DMS153 (cell line): Measurements from ENCODE around the gene GFPT2.
"Not testable (repeated sequence)": the region's sequence is repeated elsewhere in the genome, so short reads cannot be mapped to it uniquely, and the experiment has no call there.

Source experiments
- DNase-seq: peaks from one replicate; lab custom pipeline; 2025; lab: John Stamatoyannopoulos, UW

The GFPT2 gene

DNA sequence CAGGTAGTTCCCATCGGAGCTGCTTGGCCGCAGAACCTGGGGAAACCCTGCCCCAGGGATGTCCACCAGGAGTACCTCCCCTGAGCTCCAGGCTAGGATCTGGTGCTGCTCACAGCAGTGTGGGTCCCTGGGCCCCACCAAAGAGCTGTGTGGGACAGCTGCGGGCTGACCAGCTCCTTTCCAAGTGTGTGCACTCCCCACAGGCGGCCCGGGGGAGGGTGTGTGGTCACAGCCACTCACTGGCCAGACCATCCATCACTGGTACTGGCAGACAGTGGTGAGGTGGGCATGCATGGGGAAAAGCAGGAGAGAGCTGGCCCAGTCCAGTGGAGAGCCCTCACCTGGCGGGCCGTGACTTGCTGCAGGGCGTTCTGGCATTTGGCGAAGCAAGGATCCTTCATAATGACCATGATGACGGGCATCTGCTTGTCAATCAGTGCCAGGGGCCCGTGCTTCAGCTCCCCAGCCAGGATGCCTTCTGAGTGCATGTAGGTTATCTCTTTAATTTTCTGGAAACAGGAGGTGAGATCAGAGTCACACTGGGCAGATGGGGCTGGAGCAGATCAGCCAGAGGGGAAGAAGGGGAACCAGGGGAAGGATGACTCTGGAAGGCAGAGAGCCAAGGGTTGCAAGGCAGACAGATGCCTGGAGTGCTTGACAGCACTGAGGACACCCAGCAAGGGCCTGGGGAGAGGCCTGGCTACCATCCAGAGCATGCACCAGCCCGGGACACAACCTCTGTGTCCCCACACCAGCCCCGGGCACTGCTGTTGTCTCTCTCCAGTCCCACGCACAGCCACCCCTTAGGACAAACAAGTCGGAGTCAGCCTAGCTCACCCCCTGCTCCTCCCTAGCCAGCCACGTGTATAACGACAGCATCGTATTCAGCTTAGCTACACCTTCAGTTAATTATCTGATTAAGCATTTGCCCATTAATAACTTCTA lies 48.4 kb downstream of the GFPT2 start:
- no peak for DNase-seq

DNA sequence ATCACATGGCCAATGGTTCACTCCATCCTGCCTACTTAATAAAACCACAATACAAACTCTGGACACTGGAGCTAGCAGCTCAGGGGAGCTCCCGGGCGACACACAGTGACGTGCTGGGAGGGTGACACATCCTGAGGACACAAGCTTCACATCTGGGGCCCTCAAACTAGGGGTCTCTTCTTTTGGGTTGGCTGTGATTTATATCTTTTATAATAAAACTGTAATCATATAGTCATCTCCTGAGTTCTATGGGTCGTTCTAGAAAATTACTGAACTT lies 49.2 kb downstream of the GFPT2 start:
- DNase-seq = no peak

DNA sequence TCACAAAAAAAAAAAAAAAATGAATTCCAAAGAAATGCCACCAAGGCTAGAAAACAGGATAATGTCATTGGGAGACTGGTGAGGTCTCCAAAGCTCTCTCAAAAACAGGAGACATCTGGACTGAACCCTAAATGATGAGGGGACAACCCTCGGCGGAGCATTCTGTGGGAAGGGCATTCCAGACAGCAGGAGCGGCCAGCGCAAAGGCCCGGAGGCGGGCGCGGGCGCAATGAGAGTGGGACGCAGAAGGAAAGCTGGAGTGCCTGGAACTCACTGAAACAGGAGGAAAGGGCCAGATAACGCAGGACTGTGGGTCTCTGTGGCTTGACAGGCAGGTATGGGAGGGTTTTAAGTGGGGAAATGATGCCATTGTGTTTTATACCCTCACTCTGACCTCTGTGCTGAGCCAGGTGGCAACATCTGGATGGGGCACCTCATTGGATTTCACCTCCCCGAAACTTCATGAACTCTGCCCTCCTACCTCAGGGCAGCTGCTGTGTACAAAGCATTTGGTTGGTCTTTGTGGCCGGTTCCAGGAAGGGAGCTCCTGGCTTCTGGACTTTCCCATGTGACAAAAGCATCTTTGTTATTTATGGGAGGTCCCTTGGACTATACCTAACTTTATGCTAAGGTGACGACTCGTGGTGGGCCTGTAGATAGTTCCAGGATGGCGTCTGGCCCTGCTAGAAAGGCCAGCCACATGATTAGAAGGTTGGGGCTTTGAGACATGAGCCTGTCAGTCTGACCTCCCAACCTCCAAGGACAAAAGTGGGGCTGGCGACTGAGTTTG lies 49.7 kb downstream of the GFPT2 start:
- DNase-seq = no peak

DNA sequence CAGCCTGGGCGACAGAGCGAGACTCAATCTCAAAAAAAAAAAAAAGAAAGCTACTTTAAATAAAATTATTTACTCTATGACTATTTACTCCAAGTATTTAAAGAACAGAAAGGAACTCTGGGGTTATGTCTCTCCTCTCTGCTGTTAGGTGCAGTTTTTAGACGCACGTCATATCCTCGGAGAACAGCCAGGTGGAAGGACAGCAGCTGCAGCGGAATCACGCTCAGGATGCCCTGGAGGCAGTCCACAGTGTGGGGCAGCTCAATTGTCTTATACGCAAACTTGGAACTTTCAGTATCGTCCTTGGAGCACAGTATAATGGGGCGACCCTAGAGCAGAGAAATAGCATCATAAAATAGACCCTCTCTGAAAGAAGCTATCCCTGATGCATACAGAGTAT lies 50.9 kb downstream of the GFPT2 start:
- no peak for DNase-seq

DNA sequence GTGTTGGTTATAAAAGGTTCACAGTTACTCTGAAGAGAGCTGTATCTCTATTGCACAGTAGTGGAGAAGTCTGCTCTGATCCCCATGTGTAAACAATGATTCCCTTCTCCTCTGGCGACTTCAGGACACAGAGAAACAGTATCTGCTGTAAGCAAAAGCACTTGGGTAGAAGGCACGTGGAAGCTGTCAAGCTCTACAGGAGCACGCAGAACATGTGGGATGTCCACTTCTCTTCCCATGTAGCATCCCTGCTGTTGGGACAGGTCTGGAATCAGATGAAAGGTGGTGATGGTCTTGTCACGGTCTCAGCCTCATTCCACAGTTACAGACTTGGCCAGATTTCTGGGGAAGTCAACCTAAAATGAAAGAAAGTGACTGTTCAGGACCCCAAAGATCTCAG lies 51.9 kb downstream of the GFPT2 start:
- no peak for DNase-seq

DNA sequence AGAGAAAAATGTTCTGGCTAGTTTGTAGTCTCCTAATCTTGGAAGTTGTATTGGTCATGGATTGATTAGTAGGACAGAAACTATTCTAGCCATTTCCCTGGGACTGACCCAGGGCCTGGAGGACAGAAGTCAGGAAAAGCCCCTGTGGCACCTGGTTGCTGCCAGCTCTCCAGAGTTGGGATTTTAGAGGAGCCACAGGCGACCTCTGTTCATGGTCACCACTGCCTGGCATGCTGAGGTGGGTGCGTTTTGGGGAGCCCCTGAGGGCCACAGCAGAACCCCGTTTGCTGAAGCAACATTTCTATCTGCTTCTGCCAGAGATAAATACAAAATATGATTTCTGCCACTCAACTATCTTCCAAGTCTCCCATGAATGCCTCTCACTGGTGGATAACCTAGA lies 53.6 kb downstream of the GFPT2 start:
- DNase-seq = no peak

DNA sequence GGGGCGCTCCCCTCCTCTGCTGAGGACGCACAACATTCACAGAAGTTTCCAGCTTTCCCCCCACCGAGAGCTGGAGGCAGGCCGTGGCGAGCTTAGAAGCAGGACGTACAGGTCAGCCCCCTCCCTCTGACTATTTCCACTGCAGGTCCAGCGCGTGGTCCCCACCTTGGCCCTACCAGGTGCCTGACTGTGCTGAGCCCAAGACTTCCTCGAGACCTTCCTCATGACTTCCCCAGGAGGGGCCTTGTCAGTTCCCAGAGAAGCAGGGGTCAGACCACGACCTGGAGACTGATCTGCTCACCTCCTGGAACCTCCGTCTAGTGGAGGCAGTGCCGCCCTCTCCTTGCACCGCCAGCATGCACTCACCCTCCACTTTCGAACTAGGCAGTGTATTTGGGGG lies 54.1 kb downstream of the GFPT2 start:
- not testable (repeated sequence) for DNase-seq

DNA sequence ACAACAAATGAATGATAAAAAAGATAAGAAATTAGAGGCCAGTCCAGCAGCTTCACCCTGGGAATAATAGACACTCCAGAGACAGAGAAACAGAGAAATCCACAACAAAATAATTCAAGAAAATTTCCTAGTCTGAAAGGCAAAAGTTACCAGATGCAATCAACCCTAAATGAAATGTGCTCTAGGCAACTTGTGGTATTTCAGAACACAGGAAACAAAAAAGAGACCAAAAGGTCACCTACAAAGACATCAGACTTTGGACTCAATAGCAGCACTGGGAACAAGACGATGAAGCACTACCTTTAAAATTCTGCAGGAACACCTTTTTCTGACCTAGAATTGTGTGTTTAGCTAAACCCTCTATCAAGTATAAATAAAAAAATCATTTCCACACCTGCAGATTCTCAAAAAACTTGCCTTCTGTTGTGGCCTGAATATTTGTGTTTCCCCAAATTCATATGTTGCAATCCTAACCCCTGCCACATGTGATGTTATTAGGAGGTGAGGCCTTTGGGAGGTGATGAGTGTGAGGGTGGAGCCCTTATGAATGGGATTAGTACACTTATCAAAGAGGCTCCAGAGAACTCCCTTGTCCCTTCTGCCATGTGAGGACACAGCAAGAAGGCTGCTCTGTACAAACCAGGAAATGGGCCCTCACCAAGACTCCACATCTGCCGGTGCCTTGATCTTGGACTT lies 55.4 kb downstream of the GFPT2 start:
- no peak for DNase-seq

DNA sequence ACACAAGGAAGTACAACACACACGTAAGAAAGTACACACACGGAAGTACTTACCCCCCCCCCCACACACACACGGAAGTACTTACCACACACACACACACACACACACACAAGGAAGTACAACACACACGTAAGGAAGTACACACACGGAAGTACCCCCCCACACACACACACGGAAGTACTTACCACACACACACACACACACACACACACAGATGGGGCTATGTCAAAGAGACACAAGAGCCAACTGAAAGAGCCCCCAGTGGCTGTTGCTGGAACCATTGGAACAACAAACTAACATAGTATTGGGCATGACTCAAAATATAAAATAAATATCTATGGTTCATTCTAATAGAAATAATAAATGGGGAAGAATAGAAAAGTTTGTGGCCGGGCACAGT lies 56.4 kb downstream of the GFPT2 start:
- DNase-seq = no peak

DNA sequence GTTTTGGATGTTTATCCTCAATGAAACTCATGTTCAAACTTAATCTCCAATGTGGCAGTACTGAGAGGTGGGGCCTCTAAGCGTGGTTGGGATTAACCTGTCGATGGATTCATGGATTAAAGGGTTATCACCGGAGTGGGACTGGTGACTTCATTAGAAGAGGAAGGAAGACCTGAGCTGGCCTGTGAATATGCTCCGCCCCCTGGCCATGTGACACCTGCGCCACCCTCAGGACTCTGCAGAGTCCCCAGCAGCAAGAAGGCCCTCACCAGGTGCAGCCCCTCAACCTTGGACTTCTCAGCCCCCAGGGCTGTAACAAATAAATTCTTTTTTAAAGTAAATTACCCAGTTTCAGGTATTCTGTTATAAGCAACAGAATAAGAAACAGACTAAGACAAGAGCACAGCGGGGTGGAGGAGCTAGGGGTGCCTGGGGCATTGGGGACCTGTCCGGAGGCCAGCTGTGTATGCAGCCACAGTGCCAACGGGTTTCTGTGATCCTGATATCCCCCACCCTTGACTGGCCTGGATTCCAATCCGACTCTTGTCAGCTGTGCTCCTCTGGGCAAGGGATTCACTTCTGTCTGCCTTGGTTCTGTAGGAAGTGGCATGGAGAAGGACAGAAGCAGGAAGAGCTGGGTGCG lies 58.1 kb downstream of the GFPT2 start:
- no peak for DNase-seq

DNA sequence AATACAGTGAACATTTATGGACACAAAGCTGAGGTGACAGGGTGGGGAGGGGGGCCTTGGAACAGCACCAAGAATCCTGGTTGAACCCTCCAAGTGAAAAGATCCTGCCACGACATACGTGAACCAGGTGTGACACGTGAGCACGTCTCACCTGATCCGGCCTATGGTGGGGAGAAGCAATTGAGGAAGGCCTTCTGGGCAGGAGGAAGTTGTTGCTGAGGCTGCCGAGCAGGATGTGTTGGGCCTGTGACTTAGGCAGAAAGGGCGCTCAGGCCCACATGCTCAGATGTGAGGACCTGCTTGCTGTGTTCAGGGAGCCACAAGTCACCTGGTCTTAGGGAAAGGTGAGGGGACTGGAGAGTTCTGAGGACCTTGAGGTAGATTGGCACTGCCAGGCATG lies 58.7 kb downstream of the GFPT2 start:
- DNase-seq = no peak

DNA sequence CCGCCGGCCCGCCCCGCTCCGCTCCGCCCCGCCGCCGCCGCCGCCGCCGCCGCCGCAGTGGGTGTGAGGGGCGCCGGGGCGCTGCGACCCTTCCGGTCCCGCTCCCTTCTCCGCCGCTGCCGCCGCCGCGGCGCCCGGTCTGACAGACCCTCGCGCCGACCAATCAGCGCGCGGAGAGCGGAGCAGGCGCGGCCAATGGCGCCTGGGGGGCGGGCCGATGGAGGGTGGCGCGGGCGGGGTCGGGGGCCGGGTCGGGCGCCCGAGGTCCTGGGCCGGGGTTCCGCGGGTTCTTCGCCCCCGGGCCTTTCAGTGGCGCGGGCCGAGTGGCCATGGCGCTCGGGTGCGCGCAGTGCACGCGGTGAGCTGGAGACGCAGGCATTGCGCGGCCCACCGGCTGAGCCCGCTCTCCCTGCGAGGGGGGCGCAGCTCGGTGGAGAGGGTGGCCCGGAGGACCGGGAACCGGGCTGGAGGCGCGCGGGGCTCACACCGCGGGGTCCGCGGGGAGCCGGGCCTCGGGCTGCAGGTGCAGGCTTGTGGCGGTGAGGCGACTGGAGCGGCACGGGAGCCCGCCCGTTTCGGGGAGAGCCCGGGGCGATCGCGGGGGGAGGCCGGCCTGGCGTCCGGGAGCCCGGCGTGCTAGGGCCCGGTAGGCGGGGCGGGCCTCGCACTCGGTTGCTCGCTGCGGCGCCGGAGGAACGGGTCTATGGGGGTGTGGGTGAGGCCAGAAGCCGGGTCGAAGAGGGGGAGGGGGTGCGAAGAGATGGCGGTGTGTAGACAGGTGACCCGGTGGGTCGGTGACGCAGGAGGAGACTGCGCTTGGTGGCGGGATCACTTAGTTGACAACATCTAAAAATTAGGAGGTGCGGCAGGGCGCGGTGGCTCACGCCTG lies 60.9 kb downstream of the GFPT2 start, which contains the start of gene MAPK9:
Gene MAPK9, minus strand, starts transcription at position 141 of the 889 bp plus-strand sequence. CDS start 11,522 bp downstream, outside the sequence.
- no peak for DNase-seq

DNA sequence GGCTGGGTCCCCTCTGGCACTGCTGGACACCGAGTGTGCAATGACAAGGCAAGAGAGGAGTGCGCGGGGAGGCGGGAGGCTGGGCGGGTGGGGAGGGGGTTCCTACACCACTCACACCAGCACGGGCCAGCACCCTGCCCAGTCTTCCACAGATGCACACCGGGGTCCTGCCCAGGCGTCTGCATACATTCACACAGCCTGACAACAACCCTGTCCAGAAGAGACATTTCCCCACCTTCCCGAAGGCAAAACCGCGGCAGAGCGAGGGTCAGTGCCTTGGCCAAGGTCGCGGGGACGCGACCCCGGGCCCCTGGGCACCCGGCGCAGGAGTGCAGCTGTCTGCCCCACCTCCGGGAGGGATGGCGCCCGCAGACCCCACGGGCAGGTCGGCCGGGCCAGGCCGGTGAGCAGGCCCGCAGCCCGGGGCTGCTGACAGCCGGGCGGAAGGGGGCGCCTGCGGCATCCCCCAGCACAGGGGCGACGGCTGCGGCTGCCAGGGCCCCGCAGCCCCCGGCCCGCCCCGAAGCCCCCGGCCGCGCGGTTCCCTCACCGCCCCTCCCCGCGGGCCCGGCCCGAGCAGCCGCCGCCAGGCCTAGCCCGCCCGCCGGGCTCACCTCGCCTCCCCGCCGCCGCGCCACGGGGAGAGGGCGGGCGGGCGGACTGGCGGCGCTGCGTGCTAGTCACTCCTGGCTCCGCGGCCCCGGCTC lies 61.7 kb downstream of the GFPT2 start:
- DNase-seq = no peak

DNA sequence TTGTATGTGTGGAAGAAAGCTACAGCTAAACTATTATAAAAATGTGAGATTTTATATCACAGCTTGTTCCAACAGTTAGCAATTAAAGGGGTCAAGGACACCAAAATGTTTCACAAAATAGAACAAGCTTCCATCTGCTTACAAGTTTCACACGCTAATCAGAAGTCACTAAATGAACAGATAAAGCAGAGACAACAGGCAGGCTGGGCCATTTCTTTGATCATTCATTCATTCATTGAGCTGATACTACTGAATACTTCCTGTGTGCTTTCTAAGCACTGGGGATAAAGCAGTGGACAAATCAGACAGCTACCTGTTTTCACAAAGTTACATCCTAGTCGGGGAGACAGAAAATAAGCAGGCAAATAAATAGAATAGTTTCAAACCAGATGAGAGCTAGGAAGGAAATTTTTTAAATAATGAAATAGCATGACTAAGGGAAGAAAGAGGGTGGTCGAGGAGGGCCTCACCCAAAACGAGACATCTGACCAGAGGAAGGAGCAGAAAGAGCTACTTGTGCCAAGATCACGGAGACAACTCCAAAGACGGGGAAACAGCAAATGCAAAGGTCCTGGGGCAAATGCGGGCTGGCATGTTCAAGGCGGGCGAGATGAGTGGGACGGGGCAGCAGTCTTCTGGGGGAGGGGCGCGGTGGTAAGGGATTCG lies 62.4 kb downstream of the GFPT2 start:
- no peak for DNase-seq

DNA sequence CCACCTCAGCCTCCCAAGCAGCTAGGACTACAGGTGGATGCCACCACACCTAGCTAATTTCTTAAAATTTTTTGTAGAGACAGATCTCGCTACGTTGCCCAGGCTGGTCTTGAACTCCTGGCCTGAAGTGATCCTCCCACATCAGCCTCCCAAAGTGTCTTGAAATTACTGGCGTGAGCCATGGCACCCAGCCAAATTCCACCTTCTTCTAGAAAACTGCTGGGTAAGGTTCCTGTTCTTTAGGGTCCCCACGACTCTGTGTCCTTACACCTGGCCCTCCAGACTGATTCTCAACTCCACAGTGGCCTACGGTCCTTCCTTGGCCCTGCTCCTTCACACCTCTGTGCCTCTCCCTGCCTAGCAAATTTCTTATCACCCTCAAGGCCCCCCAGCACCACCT lies 63.2 kb downstream of the GFPT2 start:
- no peak for DNase-seq

DNA sequence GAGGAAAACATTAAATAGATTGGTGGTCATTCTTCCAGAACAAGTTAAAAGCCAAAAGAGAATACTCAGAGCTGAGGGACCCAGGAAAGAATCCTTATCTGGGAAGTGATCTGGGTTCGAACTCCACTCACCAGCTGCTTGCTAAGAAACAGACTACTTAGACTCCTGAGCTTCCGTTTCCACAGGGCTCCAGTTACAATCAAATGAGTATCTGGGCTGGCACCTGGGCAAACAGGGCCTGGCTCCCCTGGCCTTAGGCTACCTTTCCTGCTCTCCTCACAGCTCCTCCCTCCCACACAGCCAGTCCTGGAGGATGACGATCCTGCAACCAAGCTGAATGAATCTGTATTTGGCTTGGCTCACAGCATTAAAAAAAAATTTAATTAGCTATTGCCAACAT lies 63.7 kb downstream of the GFPT2 start:
- no peak for DNase-seq

DNA sequence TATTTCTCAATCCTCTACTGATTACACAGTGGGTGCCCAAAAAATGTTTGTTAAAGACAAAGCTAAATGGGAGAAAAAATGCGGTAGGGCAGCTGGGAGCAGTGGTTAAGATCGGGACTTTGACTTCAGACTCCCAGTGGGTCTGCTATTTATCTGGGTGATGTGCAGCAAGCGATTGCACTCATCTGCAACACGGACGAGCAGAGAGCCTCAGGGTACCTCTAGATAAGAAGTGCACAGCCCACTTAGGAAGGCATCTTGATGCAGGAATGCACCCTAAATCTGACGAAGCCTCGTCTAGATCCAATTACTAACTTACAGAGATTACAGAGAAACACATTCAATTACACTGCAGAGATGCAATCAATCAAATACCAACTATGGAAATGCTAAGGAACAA lies 65.3 kb downstream of the GFPT2 start:
- DNase-seq = no peak

DNA sequence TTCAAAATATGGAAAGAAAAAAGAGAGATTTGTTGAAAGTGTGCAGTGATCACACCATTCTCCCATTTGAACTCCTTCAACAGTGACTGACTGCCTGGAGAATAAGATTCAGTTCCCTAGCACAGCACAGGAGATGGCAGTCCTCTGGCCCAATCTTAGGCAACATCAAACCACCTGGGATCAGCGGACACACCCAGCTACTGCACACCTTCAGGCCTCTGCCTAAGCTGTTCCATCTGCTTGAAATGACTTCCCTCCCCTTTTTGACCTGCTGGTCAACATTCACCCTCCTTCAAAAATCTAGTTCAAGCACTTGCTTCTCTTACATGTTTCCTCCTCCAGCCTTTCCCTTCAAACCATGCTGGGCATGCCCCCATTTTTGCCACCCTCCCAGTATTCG lies 65.7 kb downstream of the GFPT2 start:
- DNase-seq = no peak

DNA sequence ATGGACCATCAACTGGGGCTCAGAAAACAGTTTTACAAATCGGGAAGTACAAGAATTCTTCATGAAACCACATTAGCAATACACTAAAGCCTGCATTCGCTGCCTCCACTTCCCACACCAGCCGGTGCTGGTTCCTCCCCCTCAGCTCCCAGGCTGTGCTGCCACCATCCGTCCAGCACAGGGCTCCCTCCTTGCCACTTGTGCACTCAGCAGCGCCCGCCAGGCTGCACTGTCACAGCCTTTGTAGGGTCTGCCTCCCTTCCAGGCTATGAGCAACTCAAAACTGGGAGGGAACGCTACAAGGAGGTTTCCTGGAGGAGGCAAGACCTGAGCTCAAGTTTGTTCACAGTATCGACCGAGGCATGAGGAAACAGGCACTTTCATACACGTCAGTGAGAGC lies 69.0 kb downstream of the GFPT2 start:
- no peak for DNase-seq

DNA sequence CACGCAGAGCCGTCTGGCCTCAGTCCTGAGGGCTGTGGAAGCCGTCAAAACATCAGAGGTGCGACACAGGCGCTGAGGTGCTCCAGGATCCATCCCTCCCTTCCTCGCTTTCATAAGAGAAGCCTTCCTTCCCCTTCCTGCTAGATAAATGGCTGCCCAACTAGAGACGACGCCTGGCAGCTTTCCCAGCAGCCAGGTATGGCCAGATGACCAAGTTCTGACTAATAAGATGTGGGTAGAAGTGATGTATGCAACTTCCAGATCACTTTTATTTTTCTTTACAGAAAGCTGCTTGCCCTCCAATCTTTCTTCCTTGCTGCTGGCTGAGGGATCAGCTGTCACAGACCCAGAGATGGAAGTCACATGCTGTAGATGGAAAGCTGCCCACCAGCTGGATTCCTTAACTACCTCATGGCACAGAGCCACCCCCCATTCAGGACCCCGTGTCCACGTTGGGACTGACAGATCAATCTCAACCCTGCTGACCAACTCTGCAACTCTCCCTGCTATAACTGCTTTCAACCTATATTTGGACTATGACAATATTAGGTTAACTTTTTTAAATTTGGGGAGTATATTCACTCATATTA lies 70.0 kb downstream of the GFPT2 start:
- no peak for DNase-seq
